Measurements from ENCODE around the gene LDLRAD4.

- TF ChIP-seq GATA3 (IDR thresholded peaks at IDR 0.05; ENCODE audit: low read depth, low read length) (no peak), GATA2 (IDR thresholded peaks at IDR 0.05; ENCODE audit: low read depth, low read length) (no peak)
Measured at GRCh38 chr18:13308369-13308768, 89.8 kb downstream of the LDLRAD4 start.
